Measurements from ENCODE around the gene MMP1.

Gene MMP1

DNA sequence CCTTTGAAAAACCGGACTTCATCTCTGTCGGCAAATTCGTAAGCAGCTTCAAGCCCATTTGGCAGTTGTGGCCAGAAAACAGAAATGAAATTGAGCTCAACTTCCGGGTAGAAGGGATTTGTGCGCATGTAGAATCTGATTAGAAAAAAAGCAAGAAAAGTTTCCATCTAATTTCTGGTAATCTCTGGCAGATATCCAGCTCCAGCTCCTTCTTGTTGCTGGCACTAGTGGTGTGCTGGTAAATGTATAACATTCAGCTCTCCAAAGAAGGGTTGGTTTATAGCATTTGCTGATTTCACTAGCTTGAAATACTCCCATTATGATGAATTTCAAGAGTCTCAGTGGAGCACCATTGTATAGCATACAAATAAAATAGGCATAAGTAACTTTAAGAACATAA, 5.4 kb downstream of the MMP1 start:
- Mint-ChIP-seq H3K4me3 (no peak overlapping the region), H3K27me3 (ENCODE audit: low read depth) (no peaks in the 10 kb centered on the region), H3K4me1 (ENCODE audit: low read depth) (no peaks in the 10 kb centered on the region), H3K36me3 (ENCODE audit: low read depth) (no peaks in the 10 kb centered on the region), H3K9me3 (no peaks in the 10 kb centered on the region), H3K27ac (no peak overlapping the region)
- DNase-seq (ENCODE audit: low spot score) = no peak

DNA sequence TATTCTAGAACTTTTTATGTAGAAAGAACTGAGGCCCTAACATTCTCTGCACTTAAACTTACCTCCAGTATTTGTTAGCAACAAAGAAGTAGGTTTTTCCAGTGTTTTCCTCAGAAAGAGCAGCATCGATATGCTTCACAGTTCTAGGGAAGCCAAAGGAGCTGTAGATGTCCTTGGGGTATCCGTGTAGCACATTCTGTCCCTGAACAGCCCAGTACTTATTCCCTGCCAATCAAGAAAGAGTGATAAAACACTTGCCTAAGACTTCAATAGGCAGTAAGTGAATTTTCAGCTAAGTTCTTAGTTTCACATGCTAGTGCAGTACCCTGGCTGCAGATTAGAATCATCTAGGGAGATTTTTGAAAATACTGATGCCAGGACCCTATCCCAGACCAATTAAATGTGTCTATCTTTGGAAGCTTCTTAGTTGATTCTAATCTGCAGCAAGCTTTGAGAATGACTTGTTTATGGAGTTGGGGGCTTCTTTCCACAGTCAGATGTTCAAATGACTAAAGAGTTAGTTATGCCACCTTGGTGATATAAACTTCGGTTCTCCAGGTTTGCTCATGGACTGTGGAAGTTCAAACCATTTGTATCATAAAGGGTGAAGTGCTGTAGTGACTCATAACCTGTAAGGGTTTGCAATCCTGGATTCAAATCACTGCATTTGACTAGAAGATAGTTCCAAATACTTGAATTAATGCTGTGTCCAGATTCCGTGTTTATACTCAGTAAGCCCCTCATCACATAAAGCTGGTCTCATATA, 6.5 kb downstream of the MMP1 start:
- H3K4me1 Mint-ChIP-seq (ENCODE audit: low read depth) = no peaks in the 10 kb centered on the region
- H3K9me3 Mint-ChIP-seq = no peaks in the 10 kb centered on the region
- H3K27me3 Mint-ChIP-seq (ENCODE audit: low read depth) = no peaks in the 10 kb centered on the region
- H3K36me3 Mint-ChIP-seq (ENCODE audit: low read depth) = no peaks in the 10 kb centered on the region
- no peak overlapping the region for H3K27ac Mint-ChIP-seq
- H3K4me3 Mint-ChIP-seq = no peak overlapping the region
- no peak for DNase-seq (ENCODE audit: low spot score)

DNA sequence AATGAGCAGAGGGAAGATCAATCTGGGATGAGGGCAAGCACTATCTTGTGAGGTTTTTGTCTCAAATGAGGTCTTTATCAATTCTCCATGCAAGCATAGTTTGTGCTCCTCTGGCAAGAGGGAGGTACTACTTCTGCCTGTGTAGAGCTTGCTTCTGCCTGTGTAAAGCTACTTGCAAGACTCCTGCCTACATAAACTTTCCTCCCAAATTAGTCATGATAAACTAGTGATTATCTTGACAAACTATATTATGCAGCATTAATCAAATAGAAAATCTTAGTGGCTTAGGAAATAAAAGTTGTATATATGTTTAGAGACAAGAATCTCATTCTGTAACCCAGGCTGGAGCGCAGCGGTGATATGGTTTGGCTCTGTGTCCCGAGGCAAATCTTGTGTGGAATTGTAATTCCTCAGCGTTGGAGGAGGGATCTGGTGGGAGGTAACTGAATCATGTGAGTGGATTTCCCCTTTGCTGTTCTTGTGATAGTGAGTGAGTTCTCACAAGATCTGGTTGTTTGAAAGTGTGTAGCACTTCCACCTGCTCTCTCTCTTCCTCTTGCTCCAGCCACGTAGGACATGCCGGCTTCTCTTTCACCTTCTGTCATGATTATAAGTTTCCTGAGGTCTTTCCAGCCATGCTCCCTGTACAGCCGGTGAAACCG, 9.5 kb downstream of the MMP1 start:
- DNase-seq (ENCODE audit: low spot score) = no peak
- H3K4me1 Mint-ChIP-seq (ENCODE audit: low read depth) = no peaks in the 10 kb centered on the region
- H3K27ac Mint-ChIP-seq = no peak overlapping the region
- H3K4me3 Mint-ChIP-seq = no peak overlapping the region
- no peaks in the 10 kb centered on the region for H3K36me3 Mint-ChIP-seq (ENCODE audit: low read depth)
- no peaks in the 10 kb centered on the region for H3K9me3 Mint-ChIP-seq
- no peaks in the 10 kb centered on the region for H3K27me3 Mint-ChIP-seq (ENCODE audit: low read depth)

DNA sequence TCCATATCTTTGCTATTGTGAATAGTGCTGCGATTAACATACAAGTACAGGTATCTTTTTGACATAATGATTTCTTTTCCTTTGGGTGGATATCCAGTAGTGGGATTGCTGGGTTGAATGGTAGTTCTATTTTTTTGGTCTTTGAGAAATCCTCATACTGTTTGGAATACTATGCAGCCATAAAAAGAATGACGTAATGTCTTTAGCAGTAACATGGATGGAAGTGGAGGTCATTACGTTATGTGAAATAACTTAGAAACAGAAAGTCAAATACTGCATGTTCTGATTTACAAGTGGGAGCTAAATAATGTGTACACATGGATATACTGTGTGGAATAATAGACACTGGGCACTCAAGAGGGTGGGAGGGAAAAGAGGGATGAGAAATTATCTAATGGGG, 13.6 kb downstream of the MMP1 start:
- peaks cover 2% of the 10 kb centered on the region for H3K27me3 Mint-ChIP-seq (ENCODE audit: low read depth)
- no peaks in the 10 kb centered on the region for H3K9me3 Mint-ChIP-seq
- H3K4me1 Mint-ChIP-seq (ENCODE audit: low read depth) = no peaks in the 10 kb centered on the region
- DNase-seq (ENCODE audit: low spot score) = no peak
- H3K4me3 Mint-ChIP-seq = no peak overlapping the region
- no peak overlapping the region for H3K27ac Mint-ChIP-seq
- H3K36me3 Mint-ChIP-seq (ENCODE audit: low read depth) = no peaks in the 10 kb centered on the region

DNA sequence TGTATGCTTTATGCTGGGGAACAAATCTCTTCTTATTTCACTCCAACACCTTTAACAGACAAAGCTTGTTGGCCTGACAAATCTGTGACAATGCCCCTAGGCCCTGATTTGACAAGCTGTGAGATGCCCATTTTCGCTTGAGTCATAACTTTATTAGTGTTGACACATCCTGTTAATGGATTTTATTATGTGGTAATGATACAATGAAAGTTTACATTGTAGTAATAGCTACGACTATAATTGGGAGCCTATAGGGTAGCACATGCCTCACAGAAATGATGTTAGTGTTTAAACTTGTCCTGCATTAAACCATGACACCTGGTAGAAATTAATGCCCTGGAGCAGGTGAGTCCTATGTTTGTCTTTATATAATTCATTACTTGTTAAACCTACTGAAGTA, 14.2 kb downstream of the MMP1 start:
- Mint-ChIP-seq H3K27me3 (ENCODE audit: low read depth) (peaks cover 2% of the 10 kb centered on the region), H3K9me3 (no peaks in the 10 kb centered on the region), H3K27ac (no peak overlapping the region), H3K36me3 (ENCODE audit: low read depth) (no peaks in the 10 kb centered on the region), H3K4me1 (ENCODE audit: low read depth) (no peaks in the 10 kb centered on the region), H3K4me3 (no peak overlapping the region)
- no peak for DNase-seq (ENCODE audit: low spot score)

DNA sequence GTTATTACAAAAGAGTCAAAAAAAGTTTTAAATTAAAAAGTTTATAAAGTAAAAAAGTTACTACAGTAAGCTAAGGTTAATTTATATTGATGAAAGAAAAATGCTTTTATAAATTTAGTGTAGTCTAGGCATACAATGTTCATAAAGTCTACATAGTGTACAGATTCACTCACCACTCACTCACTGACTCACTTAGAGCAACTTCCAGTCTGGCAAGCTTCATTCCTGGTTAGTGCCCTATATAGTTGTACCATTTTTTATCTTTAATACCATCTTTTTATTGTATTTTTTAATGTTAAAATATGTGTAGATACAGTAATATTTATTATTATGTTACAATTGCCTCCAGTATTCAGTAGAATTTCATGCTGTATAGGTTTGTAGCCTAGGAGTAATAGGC, 14.9 kb downstream of the MMP1 start:
- Mint-ChIP-seq H3K9me3 (no peaks in the 10 kb centered on the region), H3K4me3 (no peak overlapping the region), H3K36me3 (ENCODE audit: low read depth) (no peaks in the 10 kb centered on the region), H3K4me1 (ENCODE audit: low read depth) (no peaks in the 10 kb centered on the region), H3K27ac (no peak overlapping the region), H3K27me3 (ENCODE audit: low read depth) (peaks cover 2% of the 10 kb centered on the region)
- DNase-seq (ENCODE audit: low spot score) = no peak

DNA sequence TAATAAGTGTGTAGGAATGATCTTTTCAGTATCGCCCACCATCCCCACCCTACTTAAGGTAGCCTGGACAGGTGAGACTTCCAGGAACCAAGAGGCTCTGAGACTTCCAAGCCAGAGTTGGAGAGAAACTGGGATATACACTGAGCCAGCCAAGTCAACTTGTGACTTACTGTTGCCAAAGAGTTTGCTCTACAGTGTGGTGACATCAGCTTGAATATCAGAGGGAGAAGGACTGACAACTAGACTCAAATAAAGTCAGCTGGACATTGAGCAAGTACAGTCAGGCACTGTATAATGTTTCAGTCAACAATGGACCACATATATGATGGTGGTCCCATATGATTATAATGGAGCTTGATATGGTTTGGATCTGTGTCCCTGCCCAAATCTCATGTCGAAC, 16.3 kb downstream of the MMP1 start:
- Mint-ChIP-seq H3K27ac (no peak overlapping the region), H3K27me3 (ENCODE audit: low read depth) (peaks cover 2% of the 10 kb centered on the region), H3K36me3 (ENCODE audit: low read depth) (no peaks in the 10 kb centered on the region), H3K4me3 (no peak overlapping the region), H3K9me3 (no peaks in the 10 kb centered on the region), H3K4me1 (ENCODE audit: low read depth) (no peaks in the 10 kb centered on the region)
- DNase-seq (ENCODE audit: low spot score) = no peak

DNA sequence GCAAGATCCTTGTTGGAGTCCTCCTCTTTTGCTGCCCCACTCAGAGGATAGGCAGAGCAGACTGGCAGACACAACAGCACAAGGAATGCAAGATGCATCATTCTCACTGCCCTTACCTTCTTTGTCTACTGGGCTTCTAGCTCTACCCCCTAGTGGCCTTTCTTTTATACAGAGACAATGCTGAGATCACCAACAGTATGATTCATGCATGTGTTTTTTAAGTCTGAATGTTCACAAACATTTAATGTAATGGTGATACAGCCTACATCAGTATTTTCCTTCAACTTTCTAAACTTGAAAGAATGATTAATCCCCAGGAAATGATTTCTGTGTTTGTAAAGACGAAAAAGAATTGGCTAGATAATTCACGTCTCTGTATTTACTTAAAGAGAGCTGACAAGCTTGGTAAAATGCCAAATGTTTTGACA, 17.5 kb downstream of the MMP1 start, which contains the start of gene MMP10:
TSS of gene MMP10 (minus strand) at position 138 of the 428 bp plus-strand sequence. CDS start at position 101, 37 bp downstream.
- H3K9me3 Mint-ChIP-seq = no peaks in the 10 kb centered on the region
- no peaks in the 10 kb centered on the region for H3K4me1 Mint-ChIP-seq (ENCODE audit: low read depth)
- H3K27ac Mint-ChIP-seq = no peak within 1 kb of the TSS
- no peak for DNase-seq (ENCODE audit: low spot score)
- H3K4me3 Mint-ChIP-seq = no peak within 1 kb of the TSS
- H3K27me3 Mint-ChIP-seq (ENCODE audit: low read depth) = peaks cover 2% of the 10 kb centered on the region
- no peaks in the 10 kb centered on the region for H3K36me3 Mint-ChIP-seq (ENCODE audit: low read depth)

DNA sequence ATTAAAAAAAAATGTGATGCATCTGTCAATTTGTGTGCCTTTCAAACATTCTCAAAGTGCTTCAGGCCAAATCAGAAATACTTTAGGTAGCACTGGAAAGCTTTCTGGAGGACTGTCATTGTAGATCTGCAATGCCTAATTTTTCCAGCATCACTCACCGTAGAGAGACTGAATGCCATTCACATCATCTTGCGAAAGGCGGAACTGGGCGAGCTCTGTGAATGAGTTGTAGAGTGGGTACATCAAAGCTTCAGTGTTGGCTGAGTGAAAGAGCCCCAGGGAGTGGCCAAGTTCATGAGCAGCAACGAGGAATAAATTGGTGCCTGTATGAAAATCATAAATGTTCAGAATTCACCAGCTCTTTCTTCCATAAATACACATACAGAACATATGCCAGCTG, 21.5 kb downstream of the MMP1 start:
- H3K27ac Mint-ChIP-seq = no peak overlapping the region
- no peak overlapping the region for H3K4me3 Mint-ChIP-seq

DNA sequence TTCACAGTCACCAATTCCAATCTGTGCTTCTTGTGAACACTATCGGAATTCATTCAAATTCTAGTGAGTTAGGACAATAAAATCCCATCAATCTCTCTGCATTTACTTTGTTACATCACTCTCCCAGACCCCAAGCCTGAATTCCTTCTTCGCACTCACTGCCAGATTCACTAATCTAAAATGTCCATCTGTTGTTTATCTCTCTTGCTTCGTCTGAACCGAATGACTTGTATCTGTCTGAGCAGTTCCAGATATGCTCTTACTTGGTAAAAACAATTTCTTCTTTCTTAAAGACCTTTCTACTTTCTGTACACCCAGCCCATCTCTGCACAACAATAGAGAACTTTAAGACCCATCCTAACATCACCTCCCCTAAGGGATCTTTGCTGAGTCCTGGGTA, 24.6 kb downstream of the MMP1 start:
- H3K4me3 Mint-ChIP-seq = no peak overlapping the region
- no peaks in the 10 kb centered on the region for H3K9me3 Mint-ChIP-seq
- no peak for DNase-seq (ENCODE audit: low spot score)
- no peak overlapping the region for H3K27ac Mint-ChIP-seq
- no peaks in the 10 kb centered on the region for H3K36me3 Mint-ChIP-seq (ENCODE audit: low read depth)
- H3K4me1 Mint-ChIP-seq (ENCODE audit: low read depth) = no peaks in the 10 kb centered on the region
- no peaks in the 10 kb centered on the region for H3K27me3 Mint-ChIP-seq (ENCODE audit: low read depth)

More for the DNA sequence above, 21.5 kb downstream of the MMP1 start:
- no peak for DNase-seq (ENCODE audit: low spot score)
- H3K4me1 Mint-ChIP-seq (ENCODE audit: low read depth) = no peaks in the 10 kb centered on the region
- no peaks in the 10 kb centered on the region for H3K9me3 Mint-ChIP-seq
- no peaks in the 10 kb centered on the region for H3K36me3 Mint-ChIP-seq (ENCODE audit: low read depth)
- peaks cover 2% of the 10 kb centered on the region for H3K27me3 Mint-ChIP-seq (ENCODE audit: low read depth)

DNA sequence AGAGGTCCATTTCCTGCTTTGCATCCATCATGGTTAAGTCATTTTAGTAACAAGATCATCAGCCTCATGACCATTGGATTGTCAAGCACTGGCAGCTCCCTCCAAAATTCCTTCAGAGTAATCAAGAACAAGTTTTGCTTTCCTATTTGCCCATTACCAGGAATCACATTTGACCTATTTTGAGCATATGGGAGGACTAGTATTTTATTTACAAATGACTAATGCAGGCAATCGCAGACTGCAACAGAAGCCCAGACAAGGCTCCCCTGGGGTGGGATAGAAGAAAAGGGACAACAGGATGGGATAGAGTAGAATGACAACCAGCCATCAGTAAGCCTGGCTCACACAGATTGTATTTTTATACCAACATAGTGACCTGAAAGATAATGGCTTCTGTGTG, 26.6 kb downstream of the MMP1 start:
- Mint-ChIP-seq H3K9me3 (no peaks in the 10 kb centered on the region), H3K4me3 (no peak overlapping the region), H3K4me1 (ENCODE audit: low read depth) (no peaks in the 10 kb centered on the region), H3K27ac (no peak overlapping the region), H3K36me3 (ENCODE audit: low read depth) (no peaks in the 10 kb centered on the region), H3K27me3 (ENCODE audit: low read depth) (no peaks in the 10 kb centered on the region)
- no peak for DNase-seq (ENCODE audit: low spot score)

DNA sequence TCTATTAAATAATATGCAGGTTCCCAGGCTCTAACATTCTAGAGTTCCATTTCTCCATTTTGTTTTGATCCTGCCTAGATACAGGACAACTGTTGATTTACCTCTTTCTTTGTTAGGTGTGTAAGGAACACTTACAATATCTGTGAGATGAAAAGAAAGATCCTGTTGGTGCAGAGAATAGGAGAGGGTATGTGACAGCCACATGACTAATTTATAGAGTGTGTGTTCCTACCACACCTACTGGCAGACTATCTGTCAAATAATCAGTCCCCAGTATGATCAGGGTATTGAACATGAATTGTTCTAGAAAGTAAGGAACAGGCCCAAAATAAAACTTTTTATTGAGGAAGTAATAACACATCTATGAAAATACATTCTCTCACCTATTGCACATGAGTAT, 27.8 kb downstream of the MMP1 start:
- H3K36me3 Mint-ChIP-seq (ENCODE audit: low read depth) = no peaks in the 10 kb centered on the region
- no peaks in the 10 kb centered on the region for H3K27me3 Mint-ChIP-seq (ENCODE audit: low read depth)
- no peaks in the 10 kb centered on the region for H3K4me1 Mint-ChIP-seq (ENCODE audit: low read depth)
- H3K9me3 Mint-ChIP-seq = no peaks in the 10 kb centered on the region
- DNase-seq (ENCODE audit: low spot score) = no peak
- no peak overlapping the region for H3K4me3 Mint-ChIP-seq
- no peak overlapping the region for H3K27ac Mint-ChIP-seq

DNA sequence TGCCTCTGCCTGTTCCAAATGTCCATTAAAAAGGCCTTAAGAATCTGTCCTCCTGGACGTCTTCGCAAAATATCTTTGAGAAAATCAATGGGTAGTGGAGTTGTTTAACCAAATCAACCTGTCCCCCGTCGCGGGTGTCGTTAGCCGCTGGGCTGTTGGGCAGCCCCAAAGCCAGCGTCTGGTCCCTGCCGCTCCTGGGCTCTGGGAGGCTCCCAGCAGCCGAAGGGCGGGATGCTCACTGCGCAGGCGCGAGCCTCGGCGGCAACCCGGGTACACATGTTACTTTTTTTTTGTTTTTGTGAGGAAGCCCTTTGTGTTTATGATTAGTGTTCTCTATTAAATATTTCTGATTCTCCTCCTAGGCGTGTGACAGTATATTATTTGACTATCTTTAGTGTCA, 30.2 kb downstream of the MMP1 start:
- no peak for DNase-seq (ENCODE audit: low spot score)
- Mint-ChIP-seq H3K4me1 (ENCODE audit: low read depth) (no peaks in the 10 kb centered on the region), H3K27ac (no peak overlapping the region), H3K36me3 (ENCODE audit: low read depth) (no peaks in the 10 kb centered on the region), H3K27me3 (ENCODE audit: low read depth) (no peaks in the 10 kb centered on the region), H3K4me3 (no peak overlapping the region), H3K9me3 (no peaks in the 10 kb centered on the region)

DNA sequence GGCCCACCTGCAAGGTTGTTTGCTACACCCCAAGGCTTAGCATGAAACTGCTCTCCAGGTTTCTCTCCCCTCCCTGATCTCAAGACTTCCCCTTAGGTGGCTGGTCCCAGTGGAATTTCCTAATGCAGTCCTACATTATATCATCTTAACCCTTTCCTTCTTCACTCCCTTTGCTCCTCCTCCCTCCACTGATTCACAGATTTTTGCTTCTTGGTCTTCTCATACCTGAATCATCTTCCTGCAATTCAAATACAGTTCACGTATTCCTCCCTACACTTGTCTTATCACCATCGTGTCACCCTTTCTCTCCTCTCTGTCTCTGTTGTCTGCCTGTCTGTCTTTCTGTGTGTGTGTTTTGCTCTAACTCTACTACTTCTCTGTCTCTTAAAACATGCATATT, 34.5 kb downstream of the MMP1 start:
- DNase-seq (ENCODE audit: low spot score) = no peak
- Mint-ChIP-seq H3K4me3 (no peak overlapping the region), H3K27ac (no peak overlapping the region), H3K4me1 (ENCODE audit: low read depth) (peaks cover 3% of the 10 kb centered on the region), H3K27me3 (ENCODE audit: low read depth) (peaks cover 4% of the 10 kb centered on the region), H3K36me3 (ENCODE audit: low read depth) (no peaks in the 10 kb centered on the region), H3K9me3 (no peaks in the 10 kb centered on the region)

DNA sequence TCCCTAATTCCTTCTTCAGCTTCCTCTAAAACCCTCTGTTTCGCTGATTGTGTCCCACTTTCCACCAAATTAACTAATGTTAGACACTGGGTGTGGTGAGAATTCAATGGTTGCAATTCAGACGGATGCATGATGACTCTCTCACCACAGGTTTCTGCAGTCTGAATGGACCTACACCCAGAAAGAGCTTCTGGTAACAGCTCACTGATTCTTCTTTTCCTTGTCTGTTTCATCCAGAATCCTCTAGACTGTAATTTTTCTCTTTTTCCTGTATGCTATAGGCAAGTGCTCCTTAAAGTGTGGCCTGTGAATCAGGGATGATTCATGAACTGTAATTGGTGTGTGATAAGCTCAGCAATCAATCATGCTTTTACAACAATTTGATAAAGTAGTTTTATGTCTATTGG, 35.6 kb downstream of the MMP1 start:
- H3K4me1 Mint-ChIP-seq (ENCODE audit: low read depth) = peaks cover 3% of the 10 kb centered on the region
- no peak overlapping the region for H3K4me3 Mint-ChIP-seq
- H3K36me3 Mint-ChIP-seq (ENCODE audit: low read depth) = no peaks in the 10 kb centered on the region
- no peak for DNase-seq (ENCODE audit: low spot score)
- no peak overlapping the region for H3K27ac Mint-ChIP-seq
- H3K27me3 Mint-ChIP-seq (ENCODE audit: low read depth) = peaks cover 6% of the 10 kb centered on the region
- H3K9me3 Mint-ChIP-seq = no peaks in the 10 kb centered on the region

Data from T-helper 2 cell treated with Interferon-gamma antibody and Interleukin-4, amounts not matched to agents 5 μg/mL and 100 μg/mL, for 36 hours (primary cell).